HepG2 (cell line): ENCODE results near the gene FMN2. TPM values are rescaled to one million over a fixed set of nuclear protein-coding genes. Genes with fewer than 3 reads are reported as not detected.

Experiments
- ATAC-seq: fragments of 200-7000 bp; cut with Tn5 transposase; 3 replicates; pipeline ENCODE4 v1.9.1; 2020; ENCODE audit warnings: mild to moderate bottlenecking, moderate library complexity
- BruUV-seq: library from RNA; stranded (reverse); fragments of 400-500 nt; replicated peaks from 2 replicates; lab custom pipeline; 2021; lab: Mats Ljungman, UMichigan
- CTCF ChIA-PET: fragments of 300-600 bp; formaldehyde crosslinking; extraction: SDS; loops from one replicate; lab custom pipeline; 2021; ENCODE audit warnings: low total read pairs, inconsistent platforms, low intra/inter-chr PET ratio; lab: Yijun Ruan, JAX
- POLR2A ChIA-PET: fragments of 350-600 bp; sonication (Branson Sonifier 250); formaldehyde crosslinking; loops from one replicate; lab custom pipeline; 2020; ENCODE audit warnings: antibody characterized with exemption, inconsistent platforms; lab: Yijun Ruan, JAX
- DNase-seq: peaks from one replicate; pipeline ENCODE4 v3.0.0-alpha.2; 2015; ENCODE audit warnings: low spot score
- FAIRE-seq: peaks from 3 replicates; lab custom pipeline; 2011; peaks lifted over from hg19 to GRCh38; lab: Jason Lieb, UNC
- H2AFZ ChIP-seq: one replicate; pipeline ENCODE4 v1.6.1; 2011; ENCODE audit warnings: low read length, inconsistent platforms
- H3K27ac ChIP-seq: fragments of 300-600 bp; 3 replicates; pipeline ENCODE4 v1.8.0; 2011; ENCODE audit warnings: mixed run types, mild to moderate bottlenecking, mixed read lengths, low read length, inconsistent platforms; ENCODE audit not compliant: insufficient read depth; ENCODE audit errors: extremely low read length
- H3K27me3 ChIP-seq, 2 experiments: fragments of 200-600 bp in 1 of 2; 2 replicates in 1 of 2; 3 replicates in 1 of 2; pipeline versions ENCODE4 v1.6.0 to v1.8.0; 2011; ENCODE audit warnings: low read length in 2 of 2, mild to moderate bottlenecking in 2 of 2, moderate library complexity in 2 of 2, inconsistent platforms in 1 of 2; ENCODE audit not compliant: insufficient read depth in 2 of 2, control insufficient read depth in 1 of 2
- H3K36me3 ChIP-seq, 2 experiments: fragments of 200-600 bp in 1 of 2; replicated peaks in 1 of 2; 2 replicates in 1 of 2; 3 replicates in 1 of 2; pipeline versions ENCODE4 v1.5.1 to v1.8.0; 2011; ENCODE audit warnings: low read length in 2 of 2, inconsistent platforms in 1 of 2; ENCODE audit not compliant: insufficient read depth in 2 of 2, control insufficient read depth in 1 of 2
- H3K4me1 ChIP-seq: 2 replicates; pipeline ENCODE4 v1.5.1; 2012; ENCODE audit warnings: low read length, inconsistent platforms; ENCODE audit not compliant: insufficient read depth
- H3K4me2 ChIP-seq: 2 replicates; pipeline ENCODE4 v1.6.0; 2011; ENCODE audit warnings: low read depth, low read length, inconsistent platforms
- H3K4me3 ChIP-seq, 3 experiments: fragments of 200-600 bp in 1 of 3; sonication (generic), shearing (Covaris generic) in 1 of 3; replicated peaks in 1 of 3; 2 replicates each; pipeline ENCODE4 v1.5.1; 2011 to 2016; ENCODE audit warnings: low read length in 3 of 3, inconsistent platforms in 2 of 3, low read depth in 2 of 3, mild to moderate bottlenecking in 2 of 3, control low read depth in 1 of 3, mixed read lengths in 1 of 3; ENCODE audit not compliant: insufficient read depth in 1 of 3
- H3K79me2 ChIP-seq: one replicate; pipeline ENCODE4 v1.6.1; 2011; ENCODE audit warnings: low read length, inconsistent platforms; ENCODE audit not compliant: insufficient read depth
- H3K9ac ChIP-seq: 2 replicates; pipeline ENCODE4 v1.6.0; 2011; ENCODE audit warnings: mild to moderate bottlenecking, low read depth, low read length, inconsistent platforms; ENCODE audit not compliant: insufficient read depth
- H3K9me3 ChIP-seq: 2 replicates; pipeline ENCODE4 v1.5.1; 2012; ENCODE audit warnings: mild to moderate bottlenecking, low read length
- H4K20me1 ChIP-seq: 2 replicates; pipeline ENCODE4 v1.6.0; 2011; ENCODE audit warnings: inconsistent platforms, mild to moderate bottlenecking, low read length, moderate library complexity; ENCODE audit not compliant: insufficient read depth
- CBX5 ChIP-seq: sonication (generic); formaldehyde crosslinking; IDR thresholded peaks from 2 replicates; pipeline ENCODE4 v1.4.0; 2020; ENCODE audit warnings: missing genetic modification reagents, borderline replicate concordance
- GFI1 ChIP-seq: sonication (generic); formaldehyde crosslinking; IDR thresholded peaks from 2 replicates; pipeline ENCODE4 v1.5.0; 2020; ENCODE audit warnings: missing genetic modification reagents, mild to moderate bottlenecking, borderline replicate concordance
- KMT2B ChIP-seq: IDR thresholded peaks from 2 replicates; pipeline ENCODE4 v1.6.1; 2016; ENCODE audit warnings: missing genetic modification reagents, missing compliant biosample characterization
- PAWR ChIP-seq: sonication (generic); formaldehyde crosslinking; IDR thresholded peaks from 2 replicates; pipeline ENCODE4 v1.4.0; 2020; ENCODE audit warnings: missing genetic modification reagents, mild to moderate bottlenecking, borderline replicate concordance
- PHB2 ChIP-seq: fragments of 450-650 bp; IDR thresholded peaks from 2 replicates; pipeline ENCODE4 v1.6.1; 2018; ENCODE audit not compliant: partially characterized antibody
- PRDM15 ChIP-seq: sonication (generic); formaldehyde crosslinking; IDR thresholded peaks from 2 replicates; pipeline ENCODE4 v1.4.0; 2020; ENCODE audit warnings: missing genetic modification reagents
- SMAD3 ChIP-seq: sonication (generic); formaldehyde crosslinking; IDR thresholded peaks from 2 replicates; pipeline ENCODE4 v1.4.0; 2020; ENCODE audit warnings: missing genetic modification reagents
- SMARCC2 ChIP-seq: fragments of 450-650 bp; IDR thresholded peaks from 2 replicates; pipeline ENCODE4 v1.6.1; 2017; ENCODE audit warnings: antibody characterized with exemption, mild to moderate bottlenecking
- ZBTB38 ChIP-seq: sonication (generic); formaldehyde crosslinking; IDR thresholded peaks from 2 replicates; pipeline ENCODE4 v1.5.1; 2020; ENCODE audit warnings: mild to moderate bottlenecking, missing genetic modification reagents
- ZFP41 ChIP-seq: sonication (generic); formaldehyde crosslinking; IDR thresholded peaks from 2 replicates; pipeline ENCODE4 v1.4.0; 2020; ENCODE audit warnings: mild to moderate bottlenecking, missing genetic modification reagents, borderline replicate concordance
- ZNF556 ChIP-seq: sonication (generic); formaldehyde crosslinking; IDR thresholded peaks from 2 replicates; pipeline ENCODE4 v1.4.0; 2020; ENCODE audit warnings: mild to moderate bottlenecking, missing genetic modification reagents, borderline replicate concordance
- ZNF607 ChIP-seq: sonication (generic); formaldehyde crosslinking; IDR thresholded peaks from 2 replicates; pipeline ENCODE4 v1.5.1; 2020; ENCODE audit warnings: missing genetic modification reagents, mild to moderate bottlenecking, borderline replicate concordance
- ZNF639 ChIP-seq: conservative IDR thresholded peaks from 2 replicates; pipeline ENCODE4 v1.6.1; 2018; ENCODE audit warnings: missing genetic modification reagents
- ZNF672 ChIP-seq: sonication (generic); formaldehyde crosslinking; IDR thresholded peaks from 2 replicates; pipeline ENCODE4 v1.8.1; 2022; ENCODE audit warnings: missing genetic modification reagents
- ZNF776 ChIP-seq: sonication (generic); formaldehyde crosslinking; IDR thresholded peaks from 2 replicates; pipeline ENCODE4 v1.4.0; 2020; ENCODE audit warnings: mild to moderate bottlenecking, missing genetic modification reagents
- WGBS: methylation state at CpG from one replicate; pipeline ENCODE4 v1.1.6; 2017; ENCODE audit warnings: low lambda C conversion rate; 5-methylcytosine and 5-hydroxymethylcytosine counted together
- in situ Hi-C: cut with HindIII; loops from 2 replicates; pipeline ENCODE4 v1.10.0; 2017; ENCODE audit warnings: low pct_unique_long_range_greater_than_20kb; ENCODE audit not compliant: extremely low pct_ligation_motif_present
- intact Hi-C: fragments of 100-400 bp; cut with micrococcal nuclease; formaldehyde crosslinking; loops from one replicate; pipeline ENCODE4 v1.10.0; 2022; ENCODE audit not compliant: unreplicated experiment
- polyA plus RNA-seq, 8 experiments: library from polyadenylated mRNA; depleted of rRNA in 3 of 8; stranded (reverse) in 7 of 8; unstranded in 1 of 8; fragments of >200 nt; fragmentation: Illumina TruSeq in 4 of 8; extraction: Trizol in 4 of 8; gene quantifications; 2 replicates each; pipeline versions ENCODE4 v1.2.1 to v1.2.3, GENCODE V29; 2011 to 2016; ENCODE audit warnings: low read depth in 4 of 8, missing spikeins in 1 of 8, mixed read lengths in 1 of 8; ENCODE audit not compliant: insufficient read depth in 1 of 8
- total RNA-seq, 5 experiments: library from RNA; depleted of rRNA; stranded (reverse); fragments of >200 nt; fragmentation: Illumina TruSeq; extraction: Trizol; gene quantifications; 2 replicates each; pipeline ENCODE4 v1.2.3, GENCODE V29; 2016; ENCODE audit warnings: low read depth in 1 of 5

FMN2 gene
- total and polyA plus RNA-seq, 2 of the 13 experiments (the other 11 are each of a cell fraction or from before 2014, with no cell fraction given): not detected

DNA sequence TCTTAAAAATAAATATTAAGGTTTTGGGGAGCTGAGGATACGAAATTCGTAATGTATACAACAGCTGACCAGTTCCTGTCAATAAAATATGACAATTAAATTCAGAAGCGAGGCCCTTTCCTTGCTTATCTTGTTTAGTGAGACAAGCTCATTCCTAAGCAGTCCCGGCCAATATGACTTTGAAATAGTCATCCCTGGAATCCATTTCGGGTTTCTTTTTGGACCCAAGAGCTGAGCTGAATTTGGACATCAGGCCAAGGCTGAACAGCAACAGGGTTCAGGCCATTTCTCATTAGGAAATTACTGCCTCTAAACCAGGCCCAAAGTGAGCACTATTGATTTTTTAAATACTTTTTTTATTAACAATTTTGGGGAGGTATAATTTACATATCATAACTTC lies 17.3 kb upstream of the FMN2 start:
- WGBS: 0% methylated on average over 5 of the region's 5 CpGs
- in situ Hi-C loops: no loop called here
- H3K36me3 ChIP-seq: no peaks in the 10 kb centered on the region
- no peaks in the 10 kb centered on the region for H3K4me1 ChIP-seq
- POLR2A ChIA-PET: no interaction called here
- no peak overlapping the region for H3K27ac ChIP-seq
- ATAC-seq: no peak
- FAIRE-seq: no peak
- H3K9me3 ChIP-seq: no peaks in the 10 kb centered on the region
- H3K79me2 ChIP-seq: no peaks in the 10 kb centered on the region
- DNase-seq: no peak
- no peak for TF ChIP-seq ZNF672 (CRISPR knock-in tag)
- TF ChIP-seq PRDM15 (CRISPR knock-in tag): 0 out of 2 replicates have a peak, but pooled peaks have one; percentile 32
- TF ChIP-seq, all 625 proteins: peak for 1
- BruUV-seq: no TSS peak
- Histone ChIP-seq H3K9ac (no peak overlapping the region), H3K4me2 (no peak overlapping the region), H3K27me3 (no peaks in the 10 kb centered on the region; a peak in 1 of 5 replicates), H2AFZ (no peak overlapping the region), H4K20me1 (no peaks in the 10 kb centered on the region), H3K4me3 (no peak overlapping the region)
- intact Hi-C loops: no loop called here
- CTCF ChIA-PET: no interaction called here

DNA sequence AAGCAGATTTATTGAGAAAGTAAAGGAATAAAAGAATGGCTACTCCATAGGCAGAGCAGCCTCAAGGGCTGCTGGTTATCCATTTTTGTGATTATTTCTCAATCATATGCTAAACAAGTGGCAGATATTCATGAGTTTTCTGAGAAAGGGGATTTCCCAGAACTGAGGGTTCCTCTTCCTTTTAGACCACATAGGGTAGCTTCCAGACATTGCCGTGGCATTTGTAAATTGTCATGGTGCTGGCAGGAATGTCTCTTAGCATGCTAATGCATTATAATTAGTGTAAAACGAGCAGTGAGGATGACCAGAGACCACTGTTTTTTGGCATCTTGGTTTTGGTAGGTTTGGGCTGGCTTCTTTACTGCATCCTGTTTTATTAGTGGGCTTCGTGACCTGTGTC lies 16.8 kb upstream of the FMN2 start:
- no peak overlapping the region for H3K9ac ChIP-seq
- DNase-seq (no peak), ATAC-seq (no peak), FAIRE-seq (no peak)
- in situ Hi-C loops (no loop called here), intact Hi-C loops (no loop called here)
- no peak overlapping the region for H3K27ac ChIP-seq
- H3K36me3 ChIP-seq: no peaks in the 10 kb centered on the region
- 33% methylated on average over 3 of the region's 3 CpGs for WGBS
- H4K20me1 ChIP-seq: no peaks in the 10 kb centered on the region
- H3K9me3 ChIP-seq: no peaks in the 10 kb centered on the region
- no peak overlapping the region for H2AFZ ChIP-seq
- H3K27me3 ChIP-seq: no peaks in the 10 kb centered on the region; a peak in 1 of 5 replicates
- BruUV-seq: no TSS peak
- H3K4me1 ChIP-seq: no peaks in the 10 kb centered on the region
- H3K79me2 ChIP-seq: no peaks in the 10 kb centered on the region
- CTCF ChIA-PET: no interaction called here
- POLR2A ChIA-PET: no interaction called here
- no peak overlapping the region for H3K4me3 ChIP-seq
- H3K4me2 ChIP-seq: no peak overlapping the region
- no peak for TF ChIP-seq KMT2B (CRISPR knock-in tag)
- TF ChIP-seq ZFP41: no peak
- TF ChIP-seq ZNF639 (CRISPR knock-in tag): no peak
- TF ChIP-seq ZNF607 (CRISPR knock-in tag): no peak
- TF ChIP-seq PAWR (CRISPR knock-in tag): no peak
- TF ChIP-seq ZNF556 (CRISPR knock-in tag): no peak
- no peak for TF ChIP-seq SMARCC2
- no peak for TF ChIP-seq GFI1 (CRISPR knock-in tag)
- TF ChIP-seq PHB2: no peak
- TF ChIP-seq CBX5: no peak
- no peak for TF ChIP-seq SMAD3 (CRISPR knock-in tag)
- TF ChIP-seq ZBTB38 (CRISPR knock-in tag): no peak
- no peak for TF ChIP-seq ZNF776 (CRISPR knock-in tag)
